K562 (cell line): ENCODE results near the gene HPSE2. TPM values are rescaled to one million over a fixed set of nuclear protein-coding genes. Genes with fewer than 3 reads are reported as not detected.

Experiments
- ATAC-seq: fragments of 200-7000 bp; cut with Tn5 transposase; 3 replicates; pipeline ENCODE4 v1.9.1; 2020; ENCODE audit warnings: moderate library complexity
- BruUV-seq: library from RNA; stranded (reverse); fragments of 400-500 nt; replicated peaks from 2 replicates; lab custom pipeline; 2021; lab: Mats Ljungman, UMichigan
- CTCF ChIA-PET: fragments of 300-600 bp; formaldehyde crosslinking; extraction: SDS; loops from one replicate; lab custom pipeline; 2021; ENCODE audit warnings: low intra/inter-chr PET ratio; lab: Yijun Ruan, JAX
- POLR2A ChIA-PET: fragments of 300-600, 350-650 bp; sonication (Branson Sonifier 250); formaldehyde crosslinking; extraction: SDS; loops from one replicate; lab custom pipeline; 2021; ENCODE audit warnings: antibody characterized with exemption, inconsistent platforms; lab: Yijun Ruan, JAX
- DNase-seq, 4 experiments: peaks; one replicate each; pipeline versions ENCODE4 v3.0.0 to v3.0.0-alpha.2; 2011 to 2018; ENCODE audit warnings: low spot score in 3 of 4, mixed read lengths in 3 of 4; ENCODE audit errors: extremely low read depth in 1 of 4
- FAIRE-seq: peaks from 2 replicates; lab custom pipeline; 2011; peaks lifted over from hg19 to GRCh38; lab: Jason Lieb, UNC
- H2AFZ ChIP-seq: 2 replicates; pipeline ENCODE4 v1.6.0; 2011; ENCODE audit warnings: low read depth, low read length, control low read depth, inconsistent platforms
- H3K27ac ChIP-seq: fragments of 200-600 bp; 3 replicates; pipeline ENCODE4 v1.8.0; 2011; ENCODE audit warnings: low read depth, mild to moderate bottlenecking, control low read depth, inconsistent platforms, low read length, moderate library complexity, mixed read lengths; ENCODE audit errors: extremely low read depth
- H3K27me3 ChIP-seq, 2 experiments: fragments of 300-600 bp in 1 of 2; 2 replicates in 1 of 2; 3 replicates in 1 of 2; pipeline versions ENCODE4 v1.6.0 to v1.8.0; 2011; ENCODE audit warnings: inconsistent platforms in 2 of 2, low read length in 2 of 2, mild to moderate bottlenecking in 1 of 2, mixed read lengths in 1 of 2, moderate library complexity in 1 of 2; ENCODE audit not compliant: control insufficient read depth in 2 of 2, insufficient read depth in 2 of 2
- H3K36me3 ChIP-seq: fragments of 300-600 bp; 3 replicates; pipeline ENCODE4 v1.8.0; 2011; ENCODE audit warnings: mild to moderate bottlenecking, low read length, inconsistent platforms; ENCODE audit not compliant: control insufficient read depth, insufficient read depth
- H3K4me1 ChIP-seq, 2 experiments: fragments of 200-600 bp in 1 of 2; replicated peaks in 1 of 2; 2 replicates in 1 of 2; 3 replicates in 1 of 2; pipeline versions ENCODE4 v1.5.1 to v1.8.0; 2011; ENCODE audit warnings: inconsistent platforms in 2 of 2, low read length in 2 of 2, mild to moderate bottlenecking in 1 of 2, mixed read lengths in 1 of 2, moderate library complexity in 1 of 2; ENCODE audit not compliant: control insufficient read depth in 2 of 2, insufficient read depth in 2 of 2
- H3K4me2 ChIP-seq: 2 replicates; pipeline ENCODE4 v1.6.1; 2011; ENCODE audit warnings: low read length, control low read depth, inconsistent platforms, mixed read lengths; ENCODE audit not compliant: insufficient read depth
- H3K4me3 ChIP-seq: fragments of 200-600 bp; sonication (generic), shearing (Covaris generic); 2 replicates; pipeline ENCODE4 v1.5.1; 2016; ENCODE audit warnings: control low read depth, inconsistent platforms
- H3K79me2 ChIP-seq: fragments of 200-600 bp; 3 replicates; pipeline ENCODE4 v1.8.0; 2011; ENCODE audit warnings: low read length, inconsistent platforms; ENCODE audit not compliant: control insufficient read depth, insufficient read depth
- H3K9ac ChIP-seq, 2 experiments: 2 replicates each; pipeline versions ENCODE4 v1.6.0 to v1.6.1; 2011; ENCODE audit warnings: low read depth in 2 of 2, low read length in 2 of 2, control low read depth in 1 of 2, inconsistent platforms in 1 of 2, mild to moderate bottlenecking in 1 of 2, mixed read lengths in 1 of 2; ENCODE audit not compliant: insufficient read depth in 1 of 2
- H3K9me1 ChIP-seq: one replicate; pipeline ENCODE4 v1.6.0; 2011; ENCODE audit warnings: inconsistent platforms, mild to moderate bottlenecking, low read length, moderate library complexity; ENCODE audit not compliant: control insufficient read depth, insufficient read depth
- H3K9me3 ChIP-seq: replicated peaks from 2 replicates; pipeline ENCODE4 v1.5.1; 2011; ENCODE audit warnings: low read depth, low read length, inconsistent platforms; ENCODE audit not compliant: control insufficient read depth, insufficient read depth
- H4K20me1 ChIP-seq: replicated peaks from 2 replicates; pipeline ENCODE4 v1.6.1; 2011; ENCODE audit warnings: low read length, inconsistent platforms, mixed read lengths; ENCODE audit not compliant: control insufficient read depth, insufficient read depth
- FOXK1 ChIP-seq: sonication (generic); formaldehyde crosslinking; IDR thresholded peaks from 2 replicates; pipeline ENCODE4 v1.8.0; 2022; ENCODE audit warnings: missing genetic modification reagents, mild to moderate bottlenecking, borderline replicate concordance
- HEY1 ChIP-seq: fragments of 250-450 bp; sonication (Bioruptor Pico); IDR thresholded peaks from 2 replicates; pipeline ENCODE4 v1.5.0; 2020; ENCODE audit warnings: mild to moderate bottlenecking, moderate library complexity, borderline replicate concordance
- LCOR ChIP-seq: sonication (generic); formaldehyde crosslinking; IDR thresholded peaks from 2 replicates; pipeline ENCODE4 v1.8.0; 2022; ENCODE audit warnings: mild to moderate bottlenecking, missing genetic modification reagents
- NFXL1 ChIP-seq: fragments of 450-650 bp; formaldehyde crosslinking; IDR thresholded peaks from 2 replicates; pipeline ENCODE4 v1.4.0; 2021; ENCODE audit warnings: mild to moderate bottlenecking
- RBBP5 ChIP-seq: fragments of 200-600 bp; sonication (generic); IDR thresholded peaks from 2 replicates; pipeline ENCODE4 v1.6.1; 2012; ENCODE audit warnings: borderline replicate concordance, mild to moderate bottlenecking, low read length, control low read depth, inconsistent platforms; ENCODE audit not compliant: insufficient read depth, poor library complexity, severe bottlenecking
- RBM17 ChIP-seq: fragments of 200-400 bp; formaldehyde crosslinking; IDR thresholded peaks from 2 replicates; pipeline ENCODE4 v1.6.1; 2017; ENCODE audit warnings: low read depth, mild to moderate bottlenecking, low read length, borderline replicate concordance
- SUPT5H ChIP-seq: fragments of 450-650 bp; IDR thresholded peaks from 2 replicates; pipeline ENCODE4 v1.6.1; 2016
- TARDBP ChIP-seq: fragments of 450-650 bp; IDR thresholded peaks from 2 replicates; pipeline ENCODE4 v1.6.1; 2016
- ZNF274 ChIP-seq: IDR thresholded peaks from 2 replicates; pipeline ENCODE4 v1.6.1; 2011; ENCODE audit warnings: low read depth, mild to moderate bottlenecking, low read length, moderate library complexity, borderline replicate concordance
- ZNF584 ChIP-seq: fragments of 200-800 bp; sonication (Bioruptor generic); IDR thresholded peaks from 2 replicates; pipeline ENCODE4 v1.6.1; 2016; ENCODE audit warnings: low read depth, mild to moderate bottlenecking, missing genetic modification characterization, missing compliant biosample characterization
- in situ Hi-C: fragments of 300-500 bp; cut with MboI; formaldehyde crosslinking; loops from 4 replicates; pipeline ENCODE4 v1.15.0; 2018; ENCODE audit warnings: inconsistent platforms, mixed read lengths
- intact Hi-C: fragments of 100-400 bp; cut with micrococcal nuclease; formaldehyde crosslinking; loops from 2 replicates; pipeline ENCODE4 v1.14.2; 2022
- polyA plus RNA-seq, 8 experiments: library from polyadenylated mRNA; depleted of rRNA in 4 of 8; stranded (reverse) in 5 of 8; unstranded in 3 of 8; fragments of >200 nt; fragmentation: Nextera tagmentation in 2 of 8; fragmentation: Illumina TruSeq in 1 of 8; extraction: Ambion mirVana in 2 of 8; extraction: Trizol in 1 of 8; gene quantifications; 2 replicates each; pipeline versions ENCODE4 v1.2.1 to v1.2.3, GENCODE V29; 2011 to 2014; ENCODE audit warnings: inconsistent platforms in 1 of 8, missing spikeins in 1 of 8
- total RNA-seq, 7 experiments: library from RNA; depleted of rRNA in 6 of 7; stranded (reverse); fragments of >200 nt in 6 of 7; fragmentation: Illumina TruSeq in 2 of 7; extraction: Trizol in 2 of 7; gene quantifications; 2 replicates each; pipeline versions ENCODE4 v1.2.1 to v1.2.3, GENCODE V29; 2011 to 2021; ENCODE audit warnings: low replicate concordance in 1 of 7
- TF ChIP-seq, protein P1 (sequence below): sonication (generic); formaldehyde crosslinking; IDR thresholded peaks from 2 replicates; pipeline ENCODE4 v1.8.0; 2022; ENCODE audit warnings: mild to moderate bottlenecking, missing genetic modification reagents
- TF ChIP-seq, protein P2 (sequence below), 2 experiments: fragments of 150-350 bp in 1 of 2; IDR thresholded peaks; 2 replicates each; pipeline ENCODE4 v1.6.1; 2012 to 2016; ENCODE audit warnings: low read depth in 2 of 2, low read length in 2 of 2, mild to moderate bottlenecking in 1 of 2, moderate library complexity in 1 of 2

Gene HPSE2
- total and polyA plus RNA-seq, 9 of the 15 experiments (the other 6 are each of a cell fraction or from before 2014, with no cell fraction given), result 0.03 to 0.10 (median 0.04) TPM; not detected in 2

DNA sequence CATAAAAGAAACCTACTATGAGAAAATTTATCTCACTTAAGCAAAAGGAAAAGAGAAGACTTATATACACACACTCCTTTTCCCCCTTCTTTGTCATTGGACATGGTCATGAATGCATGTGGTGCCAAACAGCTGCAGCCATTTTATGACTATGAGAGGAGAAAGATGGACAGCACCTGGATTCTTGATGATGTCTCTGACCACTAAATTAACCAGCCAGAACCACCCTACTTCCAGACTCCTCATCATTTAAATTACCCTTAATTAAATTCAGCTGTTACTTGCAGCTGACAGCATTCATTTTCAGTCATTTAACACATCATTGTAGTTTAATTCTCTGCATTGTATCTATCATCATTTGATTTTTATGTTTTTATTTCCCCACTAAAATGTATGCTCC is 409.9 kb downstream of the HPSE2 start:
- Histone ChIP-seq H4K20me1 (no peaks in the 10 kb centered on the region), H3K9me3 (no peaks in the 10 kb centered on the region), H3K9me1 (no peaks in the 10 kb centered on the region), H3K4me2 (no peak overlapping the region), H3K9ac (no peak overlapping the region), H2AFZ (no peak overlapping the region), H3K36me3 (no peaks in the 10 kb centered on the region), H3K79me2 (no peaks in the 10 kb centered on the region), H3K27me3 (no peaks in the 10 kb centered on the region), H3K27ac (no peak overlapping the region), H3K4me1 (no peaks in the 10 kb centered on the region), H3K4me3 (no peak overlapping the region)
- BruUV-seq, result no TSS peak
- ChIA-PET CTCF (no interaction called here), POLR2A (no interaction called here)
- ATAC-seq, result no peak
- FAIRE-seq, result no peak
- intact Hi-C loops, result no loop called here
- in situ Hi-C loops, result no loop called here
- no peak for DNase-seq
- TF ChIP-seq RBM17, result no peak
- no peak for TF ChIP-seq RBBP5
- TF ChIP-seq TARDBP, result no peak
- TF ChIP-seq LCOR (CRISPR knock-in tag), result no peak
- no peak for TF ChIP-seq SUPT5H
- no peak for TF ChIP-seq HEY1
- no peak for TF ChIP-seq ZNF584 (CRISPR knock-in tag)
- TF ChIP-seq FOXK1, result no peak
- TF ChIP-seq, protein P1, sequence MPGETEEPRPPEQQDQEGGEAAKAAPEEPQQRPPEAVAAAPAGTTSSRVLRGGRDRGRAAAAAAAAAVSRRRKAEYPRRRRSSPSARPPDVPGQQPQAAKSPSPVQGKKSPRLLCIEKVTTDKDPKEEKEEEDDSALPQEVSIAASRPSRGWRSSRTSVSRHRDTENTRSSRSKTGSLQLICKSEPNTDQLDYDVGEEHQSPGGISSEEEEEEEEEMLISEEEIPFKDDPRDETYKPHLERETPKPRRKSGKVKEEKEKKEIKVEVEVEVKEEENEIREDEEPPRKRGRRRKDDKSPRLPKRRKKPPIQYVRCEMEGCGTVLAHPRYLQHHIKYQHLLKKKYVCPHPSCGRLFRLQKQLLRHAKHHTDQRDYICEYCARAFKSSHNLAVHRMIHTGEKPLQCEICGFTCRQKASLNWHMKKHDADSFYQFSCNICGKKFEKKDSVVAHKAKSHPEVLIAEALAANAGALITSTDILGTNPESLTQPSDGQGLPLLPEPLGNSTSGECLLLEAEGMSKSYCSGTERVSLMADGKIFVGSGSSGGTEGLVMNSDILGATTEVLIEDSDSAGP (CRISPR knock-in tag), result no peak
- TF ChIP-seq, protein P2, sequence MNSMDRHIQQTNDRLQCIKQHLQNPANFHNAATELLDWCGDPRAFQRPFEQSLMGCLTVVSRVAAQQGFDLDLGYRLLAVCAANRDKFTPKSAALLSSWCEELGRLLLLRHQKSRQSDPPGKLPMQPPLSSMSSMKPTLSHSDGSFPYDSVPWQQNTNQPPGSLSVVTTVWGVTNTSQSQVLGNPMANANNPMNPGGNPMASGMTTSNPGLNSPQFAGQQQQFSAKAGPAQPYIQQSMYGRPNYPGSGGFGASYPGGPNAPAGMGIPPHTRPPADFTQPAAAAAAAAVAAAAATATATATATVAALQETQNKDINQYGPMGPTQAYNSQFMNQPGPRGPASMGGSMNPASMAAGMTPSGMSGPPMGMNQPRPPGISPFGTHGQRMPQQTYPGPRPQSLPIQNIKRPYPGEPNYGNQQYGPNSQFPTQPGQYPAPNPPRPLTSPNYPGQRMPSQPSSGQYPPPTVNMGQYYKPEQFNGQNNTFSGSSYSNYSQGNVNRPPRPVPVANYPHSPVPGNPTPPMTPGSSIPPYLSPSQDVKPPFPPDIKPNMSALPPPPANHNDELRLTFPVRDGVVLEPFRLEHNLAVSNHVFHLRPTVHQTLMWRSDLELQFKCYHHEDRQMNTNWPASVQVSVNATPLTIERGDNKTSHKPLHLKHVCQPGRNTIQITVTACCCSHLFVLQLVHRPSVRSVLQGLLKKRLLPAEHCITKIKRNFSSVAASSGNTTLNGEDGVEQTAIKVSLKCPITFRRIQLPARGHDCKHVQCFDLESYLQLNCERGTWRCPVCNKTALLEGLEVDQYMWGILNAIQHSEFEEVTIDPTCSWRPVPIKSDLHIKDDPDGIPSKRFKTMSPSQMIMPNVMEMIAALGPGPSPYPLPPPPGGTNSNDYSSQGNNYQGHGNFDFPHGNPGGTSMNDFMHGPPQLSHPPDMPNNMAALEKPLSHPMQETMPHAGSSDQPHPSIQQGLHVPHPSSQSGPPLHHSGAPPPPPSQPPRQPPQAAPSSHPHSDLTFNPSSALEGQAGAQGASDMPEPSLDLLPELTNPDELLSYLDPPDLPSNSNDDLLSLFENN (IDR thresholded peaks at IDR 0.05; ENCODE audit: low read depth in 2 of 2, low read length in 2 of 2), result no peak
- no peak for TF ChIP-seq NFXL1 (CRISPR knock-in tag)
- no peak for TF ChIP-seq ZNF274
